GM12878 (cell line): ENCODE results near the gene SPATA20. TPM values are rescaled to one million over a fixed set of nuclear protein-coding genes. Genes with fewer than 3 reads are reported as not detected.

ENCODE experiments used
- ATAC-seq: fragments of 200-7000 bp; cut with Tn5 transposase; 3 replicates; pipeline ENCODE4 v1.9.1; 2020; ENCODE audit warnings: mild to moderate bottlenecking, moderate library complexity
- BruUV-seq: library from RNA; stranded (reverse); fragments of 400-500 nt; replicated peaks from 2 replicates; lab custom pipeline; 2021; lab: Mats Ljungman, UMichigan
- CTCF ChIA-PET: fragments of 300-600 bp; sonication (Branson Sonifier 250); formaldehyde crosslinking; extraction: SDS; loops from one replicate; lab custom pipeline; 2021; ENCODE audit warnings: inconsistent platforms; lab: Yijun Ruan, JAX
- POLR2A ChIA-PET: fragments of 350-600 bp; formaldehyde crosslinking; extraction: SDS; loops from one replicate; lab custom pipeline; 2021; ENCODE audit warnings: inconsistent platforms; lab: Charles Lee
- RAD21 ChIA-PET: fragments of 300-600 bp; sonication (Branson Sonifier 250); formaldehyde crosslinking; loops from one replicate; lab custom pipeline; 2023; ENCODE audit warnings: antibody characterized with exemption; ENCODE audit not compliant: unreplicated experiment; lab: Charles Lee
- SMC1A ChIA-PET: fragments of 300-600 bp; sonication (Branson Sonifier 250); formaldehyde crosslinking; loops from one replicate; lab custom pipeline; 2023; ENCODE audit not compliant: unreplicated experiment, uncharacterized antibody; lab: Charles Lee
- DNase-seq: peaks from one replicate; pipeline ENCODE4 v3.0.0-alpha.2; 2011; ENCODE audit warnings: low read depth, low spot score
- FAIRE-seq: peaks from 3 replicates; lab custom pipeline; 2011; peaks lifted over from hg19 to GRCh38; lab: Jason Lieb, UNC
- H2AFZ ChIP-seq: 2 replicates; pipeline ENCODE4 v1.6.0; 2011; ENCODE audit warnings: low read depth, low read length, control low read depth; ENCODE audit not compliant: control insufficient read depth
- H3K27ac ChIP-seq: 2 replicates; pipeline ENCODE4 v1.5.1; 2011; ENCODE audit warnings: control low read depth; ENCODE audit not compliant: control insufficient read depth, insufficient read depth
- H3K27me3 ChIP-seq, 2 experiments: replicated peaks in 1 of 2; 2 replicates each; pipeline versions ENCODE4 v1.6.0 to v1.6.1; 2011; ENCODE audit warnings: low read length in 1 of 2; ENCODE audit not compliant: control insufficient read depth in 2 of 2, insufficient read depth in 2 of 2
- H3K36me3 ChIP-seq, 2 experiments: 2 replicates each; pipeline ENCODE4 v1.5.1; 2011; ENCODE audit warnings: low read length in 1 of 2; ENCODE audit not compliant: control insufficient read depth in 2 of 2, insufficient read depth in 2 of 2
- H3K4me1 ChIP-seq: 2 replicates; pipeline ENCODE4 v1.6.1; 2011; ENCODE audit warnings: mild to moderate bottlenecking, low read length, moderate library complexity, mixed read lengths; ENCODE audit not compliant: control insufficient read depth, insufficient read depth
- H3K4me2 ChIP-seq: 2 replicates; pipeline ENCODE4 v1.6.0; 2011; ENCODE audit warnings: control low read depth; ENCODE audit not compliant: control insufficient read depth, insufficient read depth
- H3K4me3 ChIP-seq: fragments of 200-600 bp; sonication (generic); 2 replicates; pipeline ENCODE4 v1.5.1; 2016
- H3K79me2 ChIP-seq: 2 replicates; pipeline ENCODE4 v1.6.0; 2011; ENCODE audit warnings: low read length; ENCODE audit not compliant: control insufficient read depth, insufficient read depth
- H3K9ac ChIP-seq: 2 replicates; pipeline ENCODE4 v1.8.0; 2011; ENCODE audit warnings: low read length, control low read depth, mixed read lengths; ENCODE audit not compliant: control insufficient read depth, insufficient read depth
- H3K9me3 ChIP-seq: replicated peaks from 3 replicates; pipeline ENCODE4 v1.5.1; 2011; ENCODE audit warnings: mild to moderate bottlenecking, low read length; ENCODE audit not compliant: control insufficient read depth, insufficient read depth
- H4K20me1 ChIP-seq: 2 replicates; pipeline ENCODE4 v1.6.0; 2011; ENCODE audit not compliant: control insufficient read depth, insufficient read depth
- CREB1 ChIP-seq: IDR thresholded peaks from 2 replicates; pipeline ENCODE4 v1.6.1; 2012; ENCODE audit warnings: low read depth, mild to moderate bottlenecking, inconsistent platforms
- EP300 ChIP-seq, 2 experiments: fragments of 150-350 bp in 1 of 2; IDR thresholded peaks; 2 replicates each; pipeline ENCODE4 v1.6.1; 2011 to 2012; ENCODE audit warnings: low read depth in 2 of 2, low read length in 2 of 2, borderline replicate concordance in 1 of 2, improper control_type of control experiment in 1 of 2, inconsistent platforms in 1 of 2; ENCODE audit not compliant: control insufficient read depth in 1 of 2
- MLLT1 ChIP-seq: fragments of 450-650 bp; IDR thresholded peaks from 2 replicates; pipeline ENCODE4 v1.6.1; 2016; ENCODE audit warnings: mild to moderate bottlenecking
- SP1 ChIP-seq: IDR thresholded peaks from one replicate; pipeline ENCODE4 v1.6.1; 2011; ENCODE audit warnings: low read depth, low read length
- ZBTB11 ChIP-seq: fragments of 450-650 bp; formaldehyde crosslinking; IDR thresholded peaks from 2 replicates; pipeline ENCODE4 v1.5.0; 2022; ENCODE audit warnings: mild to moderate bottlenecking, missing genetic modification characterization
- WGBS: methylation state at CpG from one replicate; pipeline ENCODE4 v1.1.6; 2016; ENCODE audit warnings: low lambda C conversion rate; ENCODE audit not compliant: insufficient replicate concordance, insufficient coverage; ENCODE audit errors: missing lambda C conversion rate; 5-methylcytosine and 5-hydroxymethylcytosine counted together
- in situ Hi-C: fragments of 300-500 bp; cut with MboI; formaldehyde crosslinking; loops from 9 replicates; pipeline ENCODE4 v1.14.3; 2018; ENCODE audit warnings: mixed read lengths
- intact Hi-C: fragments of 100-400 bp; cut with micrococcal nuclease; formaldehyde crosslinking; loops from one replicate; pipeline ENCODE4 v1.14.2; 2022; ENCODE audit not compliant: unreplicated experiment
- polyA plus RNA-seq, 11 experiments: library from polyadenylated mRNA; depleted of rRNA in 4 of 11; unstranded in 6 of 11; stranded (reverse) in 5 of 11; fragments of >200 nt; fragmentation: Nextera tagmentation in 4 of 11; fragmentation: Illumina TruSeq in 1 of 11; extraction: Ambion mirVana in 4 of 11; extraction: Trizol in 1 of 11; gene quantifications; 1 replicate in 1 of 11; 2 replicates in 10 of 11; pipeline versions ENCODE4 v1.2.1 to v1.2.3, GENCODE V29; 2011 to 2016; ENCODE audit warnings: inconsistent platforms in 2 of 11, missing spikeins in 2 of 11, low read depth in 1 of 11
- total RNA-seq, 4 experiments: library from RNA; depleted of rRNA in 3 of 4; stranded (reverse); fragments of >200 nt in 3 of 4; fragmentation: Illumina TruSeq in 1 of 4; extraction: Trizol in 1 of 4; gene quantifications; 2 replicates each; pipeline versions ENCODE4 v1.2.1 to v1.2.3, GENCODE V29; 2013 to 2021

Gene SPATA20
- total and polyA plus RNA-seq, 10 of the 15 experiments (the other 5 are each of a cell fraction or from before 2014, with no cell fraction given): 2.1 to 69.8 (median 26.6) TPM

- no peak for TF ChIP-seq CREB1
- TF ChIP-seq ZBTB11 (CRISPR knock-in tag): no peak
- TF ChIP-seq MLLT1: no peak
- no peak for TF ChIP-seq EP300 (IDR thresholded peaks at IDR 0.05; ENCODE audit: borderline replicate concordance in 1 of 2, control insufficient read depth in 1 of 2, low read depth in 2 of 2, low read length in 2 of 2)
- TF ChIP-seq SP1: no peak
- Histone ChIP-seq H3K36me3 (no peaks in the 10 kb centered on the region), H3K27me3 (peaks cover 9 to 10% of the 10 kb centered on the region in 2 experiments), H3K9me3 (no peaks in the 10 kb centered on the region), H2AFZ (no peak overlapping the region), H3K79me2 (no peaks in the 10 kb centered on the region), H3K4me3 (no peak overlapping the region), H4K20me1 (no peaks in the 10 kb centered on the region), H3K9ac (no peak overlapping the region), H3K27ac (no peak overlapping the region), H3K4me2 (no peak overlapping the region), H3K4me1 (no peaks in the 10 kb centered on the region)
- in situ Hi-C loops: no loop called here
- DNase-seq (no peak), ATAC-seq (no peak), FAIRE-seq (no peak)
- CTCF ChIA-PET: interaction anchor here (0.7 kb wide), 1 partner anchor 278 kb away, joined by 3 read pairs; no protein-coding TSS in a partner anchor
- RAD21 ChIA-PET: no interaction called here
- intact Hi-C loops: no loop called here
- WGBS: 19% methylated on average over 4 of the region's 4 CpGs
- SMC1A ChIA-PET: no interaction called here
- POLR2A ChIA-PET: interaction anchor here (0.6 kb wide), 1 partner anchor 28 kb away, joined by 9 read pairs; no protein-coding TSS in a partner anchor
- no TSS peak for BruUV-seq
These were observed 19.0 kb upstream of the SPATA20 start for GRCh38 chr17:50527949-50528474.
